Measurements from ENCODE around the gene KIRREL3. TPM values are rescaled to one million over a fixed set of nuclear protein-coding genes. Genes with fewer than 3 reads are reported as not detected.

The KIRREL3 gene
- total and polyA plus RNA-seq, 2 donors (not counting 3 experiments of a cell fraction or from before 2014, with no cell fraction given) = not detected

DNA sequence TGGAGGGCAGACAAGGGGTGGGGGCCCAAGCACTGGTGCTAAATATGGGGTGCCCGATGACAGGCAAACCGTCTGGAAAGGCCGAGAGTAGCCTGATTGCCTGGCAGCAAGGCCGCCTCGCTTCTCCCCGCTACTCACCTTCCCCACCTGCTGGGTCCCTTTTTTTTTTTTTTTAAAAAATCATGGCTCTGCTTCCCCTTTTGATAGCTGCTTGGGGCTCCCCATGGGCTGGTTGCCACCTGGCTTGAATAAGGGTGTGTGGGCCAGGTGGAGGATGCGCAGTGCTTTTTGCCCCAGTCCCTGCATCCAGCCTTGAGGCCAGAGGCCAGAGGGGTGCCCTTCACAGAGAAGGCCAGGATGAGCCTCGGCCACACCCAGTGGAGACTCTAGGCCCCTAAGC, 533.1 kb downstream of the KIRREL3 start:
- no peaks in the 10 kb centered on the region for H3K9me1 ChIP-seq (replicated peaks; ENCODE audit: control insufficient read depth, extremely low read depth, insufficient read depth, low read length)
- TF ChIP-seq JUN (IDR thresholded peaks at IDR 0.05; ENCODE audit: borderline replicate concordance, insufficient read depth, insufficient read length, low read depth) (no peak), GATA2 (IDR thresholded peaks at IDR 0.05; ENCODE audit: insufficient read depth, insufficient read length, low read depth, low read length) (no peak), MYC (IDR thresholded peaks at IDR 0.05; ENCODE audit: low read depth, low read length) (no peak), FOS (IDR thresholded peaks at IDR 0.05; ENCODE audit: borderline replicate concordance, insufficient read depth, low read length) (no peak), POLR2AphosphoS5 (IDR thresholded peaks at IDR 0.05; ENCODE audit: insufficient read depth, low read depth, low read length) (no peak), POLR2A (IDR thresholded peaks at IDR 0.05; ENCODE audit: low read depth, low read length) (no peak), EZH2 (IDR thresholded peaks at IDR 0.05; ENCODE audit: borderline replicate concordance, low read depth, low read length, severe bottlenecking) (no peak)
- TF ChIP-seq, protein P1, sequence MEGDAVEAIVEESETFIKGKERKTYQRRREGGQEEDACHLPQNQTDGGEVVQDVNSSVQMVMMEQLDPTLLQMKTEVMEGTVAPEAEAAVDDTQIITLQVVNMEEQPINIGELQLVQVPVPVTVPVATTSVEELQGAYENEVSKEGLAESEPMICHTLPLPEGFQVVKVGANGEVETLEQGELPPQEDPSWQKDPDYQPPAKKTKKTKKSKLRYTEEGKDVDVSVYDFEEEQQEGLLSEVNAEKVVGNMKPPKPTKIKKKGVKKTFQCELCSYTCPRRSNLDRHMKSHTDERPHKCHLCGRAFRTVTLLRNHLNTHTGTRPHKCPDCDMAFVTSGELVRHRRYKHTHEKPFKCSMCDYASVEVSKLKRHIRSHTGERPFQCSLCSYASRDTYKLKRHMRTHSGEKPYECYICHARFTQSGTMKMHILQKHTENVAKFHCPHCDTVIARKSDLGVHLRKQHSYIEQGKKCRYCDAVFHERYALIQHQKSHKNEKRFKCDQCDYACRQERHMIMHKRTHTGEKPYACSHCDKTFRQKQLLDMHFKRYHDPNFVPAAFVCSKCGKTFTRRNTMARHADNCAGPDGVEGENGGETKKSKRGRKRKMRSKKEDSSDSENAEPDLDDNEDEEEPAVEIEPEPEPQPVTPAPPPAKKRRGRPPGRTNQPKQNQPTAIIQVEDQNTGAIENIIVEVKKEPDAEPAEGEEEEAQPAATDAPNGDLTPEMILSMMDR (IDR thresholded peaks at IDR 0.05; ENCODE audit: extremely low read depth in 1 of 2, insufficient read depth in 1 of 2, low read depth in 1 of 2, low read length in 2 of 2) = no peak
- TF ChIP-seq, protein P2, sequence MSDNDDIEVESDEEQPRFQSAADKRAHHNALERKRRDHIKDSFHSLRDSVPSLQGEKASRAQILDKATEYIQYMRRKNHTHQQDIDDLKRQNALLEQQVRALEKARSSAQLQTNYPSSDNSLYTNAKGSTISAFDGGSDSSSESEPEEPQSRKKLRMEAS (IDR thresholded peaks at IDR 0.05; ENCODE audit: insufficient read depth, insufficient read length) = no peak
- ChIA-PET CTCF (interaction anchor here (0.9 to 7.5 kb wide), 3 partner anchors 13 to 157 kb away, joined by 3 to 78 read pairs (median 7); no protein-coding TSS in a partner anchor), POLR2A (no interaction called here)
- H3K4me3 ChIP-seq (replicated peaks in 1 of 3; ENCODE audit: insufficient read depth in 1 of 3, low read depth in 1 of 3, low read length in 3 of 3) = no peak overlapping the region
- no peaks in the 10 kb centered on the region for H3K36me3 ChIP-seq (ENCODE audit: control insufficient read depth in 2 of 2, extremely low read depth in 1 of 2, insufficient read depth in 2 of 2, low read length in 2 of 2)
- dilution Hi-C loops (cut with MboI; ENCODE audit: extremely low pct_ligation_motif_present, low sequenced_read_pairs) = no loop called here
- no peaks in the 10 kb centered on the region for H3K27me3 ChIP-seq (ENCODE audit: control insufficient read depth in 2 of 2, insufficient read depth in 2 of 2, low read length in 2 of 2)
- H3K9me3 ChIP-seq (replicated peaks; ENCODE audit: control insufficient read depth, insufficient read depth, low read length) = no peaks in the 10 kb centered on the region
- H3K27ac ChIP-seq (ENCODE audit: insufficient read depth, low read depth, low read length) = no peak overlapping the region
- BruUV-seq (replicated peaks) = no TSS peak
- no peak overlapping the region for H2AFZ ChIP-seq (ENCODE audit: low read depth, low read length)
- FAIRE-seq (no peak), DNase-seq (ENCODE audit: low read depth, low spot score) (no peak)
- no peaks in the 10 kb centered on the region for H3K4me1 ChIP-seq (ENCODE audit: control insufficient read depth, extremely low read depth, insufficient read depth, low read length)
- intact Hi-C loops (cut with micrococcal nuclease) = no loop called here
- H4K20me1 ChIP-seq (replicated peaks; ENCODE audit: control insufficient read depth, extremely low read depth, insufficient read depth, low read length) = no peaks in the 10 kb centered on the region
- H3K9ac ChIP-seq (replicated peaks; ENCODE audit: extremely low read depth, insufficient read depth, low read length) = no peak overlapping the region
- no peaks in the 10 kb centered on the region for H3K79me2 ChIP-seq (ENCODE audit: control insufficient read depth, insufficient read depth, low read length)
- no peak overlapping the region for H3K4me2 ChIP-seq (ENCODE audit: insufficient read depth, low read length)

All from endothelial cell of umbilical vein (primary cell).